ENCODE data around the gene SLC2A9. TPM values are rescaled to one million over a fixed set of nuclear protein-coding genes. Genes with fewer than 3 reads are reported as not detected.

SLC2A9 gene
- total RNA-seq, 2 donors from 2014 or later, result 1.6 to 8.6 TPM

- intact Hi-C loops (cut with DNase I), result no loop called here
- DNase-seq (no peak), ATAC-seq (no peak)
- Histone ChIP-seq H3K36me3 (replicated peaks in 1 of 2; ENCODE audit: insufficient read depth in 1 of 2, low read depth in 2 of 2) (no peaks in the 10 kb centered on the region), H3K27ac (no peak overlapping the region), H3K9me3 (no peaks in the 10 kb centered on the region), H3K4me1 (no peaks in the 10 kb centered on the region), H3K4me3 (no peak overlapping the region), H3K27me3 (no peaks in the 10 kb centered on the region)
- 83 to 92% methylated on average over 7 of the region's 7 CpGs for WGBS, 2 donors
- TF ChIP-seq CTCF (IDR thresholded peaks at IDR 0.05), result no peak
- no peak for TF ChIP-seq POLR2A (IDR thresholded peaks at IDR 0.05)
Observed at GRCh38 chr4:9969526-9970398, 51.5 kb downstream of the SLC2A9 start.

GRCh38 chr4:9968472-9968871, 52.8 kb downstream of the SLC2A9 start:
- Histone ChIP-seq H3K9me3 (no peaks in the 10 kb centered on the region), H3K27ac (no peak overlapping the region), H3K4me1 (no peaks in the 10 kb centered on the region), H3K4me3 (no peak overlapping the region), H3K27me3 (no peaks in the 10 kb centered on the region), H3K36me3 (replicated peaks in 1 of 2; ENCODE audit: insufficient read depth in 1 of 2, low read depth in 2 of 2) (no peaks in the 10 kb centered on the region)
- intact Hi-C loops (cut with DNase I), result no loop called here
- DNase-seq (no peak), ATAC-seq (no peak)
- TF ChIP-seq POLR2A (IDR thresholded peaks at IDR 0.05), result no peak
- no peak for TF ChIP-seq CTCF (IDR thresholded peaks at IDR 0.05)

- no peak overlapping the region for H3K4me3 ChIP-seq
- no peaks in the 10 kb centered on the region for H3K27me3 ChIP-seq
- no peak overlapping the region for H3K27ac ChIP-seq
- H3K4me1 ChIP-seq, result no peaks in the 10 kb centered on the region
- intact Hi-C loops (cut with DNase I), result no loop called here
- ATAC-seq, result no peak
- no peak for TF ChIP-seq CTCF (IDR thresholded peaks at IDR 0.05)
- no peak for TF ChIP-seq POLR2A (IDR thresholded peaks at IDR 0.05)
- DNase-seq, result no peak
- WGBS, 2 donors, result 62 to 73% methylated on average over 7 of the region's 7 CpGs
- H3K36me3 ChIP-seq (replicated peaks in 1 of 2; ENCODE audit: insufficient read depth in 1 of 2, low read depth in 2 of 2), result no peaks in the 10 kb centered on the region
- no peaks in the 10 kb centered on the region for H3K9me3 ChIP-seq
Observed at GRCh38 chr4:9964879-9965278, 56.4 kb downstream of the SLC2A9 start.

- Histone ChIP-seq H3K4me1 (no peaks in the 10 kb centered on the region), H3K27me3 (no peaks in the 10 kb centered on the region), H3K36me3 (replicated peaks in 1 of 2; ENCODE audit: insufficient read depth in 1 of 2, low read depth in 2 of 2) (no peaks in the 10 kb centered on the region), H3K9me3 (no peaks in the 10 kb centered on the region), H3K27ac (no peak overlapping the region), H3K4me3 (no peak overlapping the region)
- 78 to 84% methylated on average over 5 of the region's 5 CpGs for WGBS, 2 donors
- no peak for TF ChIP-seq CTCF (IDR thresholded peaks at IDR 0.05)
- no peak for TF ChIP-seq POLR2A (IDR thresholded peaks at IDR 0.05)
- ATAC-seq (no peak), DNase-seq (no peak)
- intact Hi-C loops (cut with DNase I), result no loop called here
Observed at GRCh38 chr4:9963328-9963727, 58.0 kb downstream of the SLC2A9 start.
